GM11168 (cell line): ENCODE data around the gene WDHD1.
"Not testable (repeated sequence)": the region's sequence is repeated elsewhere in the genome, so short reads cannot be mapped to it uniquely, and the experiment has no call there.

Source experiments
- in situ Hi-C: fragments of 300-500 bp; cut with MboI; formaldehyde crosslinking; loops from one replicate; pipeline ENCODE4 v1.12.0; 2022; ENCODE audit warnings: low sequenced_read_pairs; ENCODE audit not compliant: unreplicated experiment

The WDHD1 gene

DNA sequence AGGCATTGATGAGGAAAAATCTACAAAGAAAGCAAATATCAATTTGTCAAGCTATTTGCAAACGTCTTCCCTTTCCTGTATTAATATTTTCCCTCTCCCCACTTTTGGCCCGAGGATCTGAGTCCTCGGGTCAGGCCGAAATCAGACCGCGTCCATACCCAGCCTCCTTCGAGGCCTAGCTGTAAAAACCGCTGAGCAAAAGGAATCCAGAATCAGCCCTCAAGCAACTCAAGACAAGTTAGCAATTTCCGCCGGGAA lies 24.2 kb upstream of the WDHD1 start:
- in situ Hi-C loops: no loop called here

DNA sequence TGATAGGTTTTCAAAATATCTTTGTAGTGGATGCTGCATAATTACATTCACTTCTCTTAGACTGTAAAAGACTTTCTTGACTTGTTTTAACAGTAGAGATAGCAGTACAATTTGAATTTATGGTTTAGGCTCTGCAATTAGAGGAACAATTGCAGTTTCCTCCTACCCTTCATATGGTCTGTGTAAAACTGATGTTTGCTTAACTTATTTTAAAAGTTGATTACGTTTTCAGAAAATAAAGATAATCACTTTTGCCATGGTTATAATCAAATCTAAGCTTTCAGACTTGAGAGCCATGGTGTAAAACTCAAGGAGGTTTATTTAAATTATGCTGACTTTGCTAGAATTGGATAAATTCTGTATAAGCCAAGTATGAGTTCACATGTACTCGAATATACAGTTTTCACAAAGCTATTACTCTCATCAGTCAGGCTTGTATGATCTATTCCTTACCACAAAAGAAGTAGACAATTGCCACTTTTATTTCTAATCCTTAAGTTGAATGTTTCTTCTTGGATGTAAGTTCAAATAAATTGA lies 22.1 kb upstream of the WDHD1 start:
- in situ Hi-C loops: no loop called here

DNA sequence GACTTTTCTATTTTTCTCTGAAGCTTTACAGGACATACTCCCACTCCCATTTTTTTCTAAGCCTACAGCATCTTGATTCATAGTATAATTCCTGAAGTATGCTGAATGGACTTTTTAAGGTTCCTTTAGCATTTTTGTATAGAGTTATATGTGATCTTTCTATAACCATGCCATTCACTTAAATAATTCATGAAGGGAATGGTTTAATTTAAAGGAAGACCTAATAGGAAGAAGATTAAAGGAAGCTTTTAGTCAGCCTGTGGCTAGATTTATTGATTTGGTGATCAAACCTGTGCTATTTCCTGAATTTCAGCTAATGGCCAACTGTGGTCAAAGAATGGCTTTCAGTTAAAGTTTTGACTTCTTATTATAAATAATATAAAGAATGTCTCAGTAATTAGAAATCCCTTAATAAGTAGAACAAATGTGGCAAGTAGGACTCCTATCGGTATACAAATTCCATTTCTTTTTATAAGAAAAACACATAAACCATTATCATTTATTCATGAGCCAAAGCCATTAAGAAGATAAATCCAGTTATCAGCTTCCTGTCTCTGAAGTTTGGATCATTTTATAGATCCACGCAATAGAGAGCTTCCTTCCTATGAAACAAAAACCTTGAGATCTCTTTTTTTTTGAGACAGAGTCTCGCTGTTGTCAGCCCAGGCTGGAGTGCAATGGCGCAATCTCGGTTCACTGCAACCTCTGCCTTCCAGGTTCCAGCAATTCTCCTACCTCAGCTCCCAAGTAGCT lies 20.6 kb upstream of the WDHD1 start:
- in situ Hi-C loops: no loop called here

DNA sequence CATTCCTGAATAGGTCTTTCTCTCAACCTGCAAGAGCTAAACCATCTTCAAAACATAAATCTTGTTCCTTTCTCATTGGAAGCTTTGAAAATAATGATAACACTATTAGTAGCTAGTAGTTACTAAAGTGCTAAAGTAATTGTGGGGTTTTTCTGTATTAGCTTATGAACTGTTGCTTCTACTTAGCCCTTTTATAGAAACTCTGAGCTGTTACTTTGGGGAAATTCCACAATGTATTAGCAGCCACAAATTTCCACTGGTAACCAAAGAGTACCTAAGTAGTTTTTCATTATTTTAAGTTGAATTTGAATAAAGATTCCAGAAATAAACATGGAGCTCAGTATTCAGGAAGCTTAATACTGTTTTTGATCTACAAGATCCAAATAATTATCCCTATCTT lies 18.2 kb upstream of the WDHD1 start:
- in situ Hi-C loops: no loop called here

DNA sequence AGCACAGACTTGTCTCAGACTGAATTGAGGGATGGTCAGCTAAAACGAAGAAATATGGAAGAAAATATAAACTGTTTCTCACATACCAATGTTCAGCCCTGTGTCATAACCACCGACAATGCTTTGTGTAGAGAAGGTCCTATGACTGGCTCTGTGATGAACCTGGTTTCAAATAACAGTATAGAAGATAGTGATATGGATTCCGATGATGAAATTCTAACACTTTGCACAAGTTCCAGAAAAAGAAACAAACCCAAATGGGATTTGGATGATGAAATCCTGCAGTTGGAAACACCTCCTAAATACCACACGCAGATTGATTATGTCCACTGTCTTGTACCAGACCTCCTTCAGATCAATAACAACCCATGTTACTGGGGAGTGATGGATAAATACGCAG lies 16.6 kb upstream of the WDHD1 start:
- in situ Hi-C loops: no loop called here

DNA sequence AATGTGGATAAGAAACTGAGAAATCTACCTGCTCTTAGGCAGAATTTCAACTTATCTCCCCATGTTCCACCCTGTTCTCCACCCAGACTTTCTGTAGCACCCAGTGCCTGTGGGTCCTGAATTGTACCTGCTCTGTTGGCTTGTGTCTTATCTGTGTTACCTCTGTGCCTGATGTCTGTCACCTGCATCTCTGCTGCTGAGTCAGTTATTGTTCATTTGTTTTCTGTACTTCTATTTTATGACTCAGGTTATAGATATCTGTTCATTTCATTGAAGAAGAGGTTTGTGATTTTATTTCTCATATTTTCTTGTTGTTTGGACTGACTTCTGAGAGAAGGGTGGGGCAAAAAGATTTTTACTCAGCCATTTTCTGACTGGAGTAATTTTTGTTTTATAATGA lies 11.8 kb upstream of the WDHD1 start:
- in situ Hi-C loops: no loop called here

DNA sequence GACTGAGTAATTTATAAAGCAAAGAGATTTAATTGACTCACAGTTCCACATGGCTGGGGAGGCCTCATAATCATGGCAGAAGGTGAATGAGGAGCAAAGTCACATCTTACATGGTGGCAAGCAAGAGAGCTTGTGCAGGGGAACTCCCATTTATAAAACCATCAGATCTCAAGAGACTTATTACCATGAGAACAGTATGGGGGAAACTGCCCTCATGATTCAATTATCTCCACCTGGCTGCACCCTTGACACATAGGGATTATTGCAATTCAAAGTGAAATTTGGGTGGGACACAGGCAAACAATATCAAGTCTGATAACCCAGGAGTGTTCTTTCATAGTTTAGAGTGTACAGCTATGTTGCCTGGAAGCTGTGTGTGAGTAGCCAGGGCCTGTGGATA lies 11.1 kb upstream of the WDHD1 start:
- in situ Hi-C loops: not testable (repeated sequence)

DNA sequence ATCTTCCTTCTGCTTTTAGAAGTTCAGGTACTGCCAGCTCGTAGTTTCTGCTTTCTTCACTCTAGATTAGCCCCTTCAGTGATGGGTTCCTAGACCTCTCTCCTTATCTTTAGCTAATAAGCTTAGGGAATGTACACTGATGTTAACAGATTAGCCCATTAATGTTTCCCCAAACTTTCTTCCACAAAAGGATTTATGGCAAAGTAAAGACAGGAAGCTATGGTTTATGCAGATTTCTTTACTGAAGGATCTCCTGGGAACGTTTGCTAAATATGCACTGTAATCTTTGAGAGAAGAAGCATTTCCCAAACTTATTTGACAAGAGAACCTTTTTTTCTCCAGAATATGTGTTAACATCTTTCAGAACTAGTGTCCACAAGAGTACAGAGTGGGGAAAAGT lies 4.3 kb upstream of the WDHD1 start:
- in situ Hi-C loops: no loop called here

DNA sequence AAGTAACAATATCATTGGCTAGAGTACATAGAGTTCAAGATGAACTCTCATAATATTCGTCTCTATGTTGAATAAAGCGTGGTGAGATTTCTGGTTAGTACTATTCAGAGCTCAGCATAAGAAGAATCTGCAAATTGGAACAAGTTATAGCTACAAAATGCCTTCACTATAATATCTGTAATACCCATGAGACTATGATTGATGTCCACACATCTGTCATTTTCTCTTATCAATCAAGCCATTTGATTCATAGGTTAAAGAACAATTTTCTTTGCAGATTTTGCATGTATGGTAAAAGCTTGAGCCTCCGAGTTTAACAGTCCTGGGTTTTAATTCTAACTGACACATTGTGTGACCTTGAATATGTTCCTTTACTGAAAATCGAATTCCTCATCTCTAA lies 1.6 kb upstream of the WDHD1 start:
- in situ Hi-C loops: no loop called here

DNA sequence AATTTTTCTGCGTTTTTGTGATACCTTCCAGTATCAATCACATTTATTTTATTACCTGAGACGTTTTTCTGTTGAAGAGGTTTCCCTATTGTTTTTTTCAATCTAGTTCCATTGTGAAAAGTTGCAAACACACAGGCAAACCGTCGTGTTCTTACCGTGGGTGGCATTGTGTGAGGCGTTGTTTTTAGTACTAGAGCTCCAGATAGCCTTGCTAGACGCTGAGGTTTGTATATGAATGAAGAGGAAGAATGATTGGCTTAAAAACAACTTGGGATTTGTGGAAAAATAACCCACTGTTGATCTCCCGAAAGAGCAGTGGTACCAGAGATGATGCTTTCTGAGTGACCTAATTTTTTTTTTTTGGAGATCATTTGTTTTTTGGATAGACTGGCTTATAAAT lies 1.2 kb upstream of the WDHD1 start:
- in situ Hi-C loops: no loop called here

DNA sequence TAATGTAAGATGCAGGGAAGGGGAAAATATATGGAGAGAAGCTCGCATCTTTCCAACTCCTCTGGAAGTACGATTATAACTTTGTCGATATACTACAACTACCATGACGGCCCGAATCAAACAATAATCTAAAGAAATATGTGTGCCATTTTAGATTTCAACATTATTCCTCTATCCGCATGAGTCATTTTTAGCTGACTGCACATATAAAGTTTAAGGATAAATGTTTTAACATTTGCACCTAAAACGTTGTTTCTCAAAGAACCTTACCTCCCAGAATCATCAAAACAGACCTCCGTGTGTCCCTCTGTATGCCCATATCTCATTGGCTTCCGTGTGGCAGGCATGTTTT lies 482 bp downstream of the WDHD1 start:
- in situ Hi-C loops: no loop called here

DNA sequence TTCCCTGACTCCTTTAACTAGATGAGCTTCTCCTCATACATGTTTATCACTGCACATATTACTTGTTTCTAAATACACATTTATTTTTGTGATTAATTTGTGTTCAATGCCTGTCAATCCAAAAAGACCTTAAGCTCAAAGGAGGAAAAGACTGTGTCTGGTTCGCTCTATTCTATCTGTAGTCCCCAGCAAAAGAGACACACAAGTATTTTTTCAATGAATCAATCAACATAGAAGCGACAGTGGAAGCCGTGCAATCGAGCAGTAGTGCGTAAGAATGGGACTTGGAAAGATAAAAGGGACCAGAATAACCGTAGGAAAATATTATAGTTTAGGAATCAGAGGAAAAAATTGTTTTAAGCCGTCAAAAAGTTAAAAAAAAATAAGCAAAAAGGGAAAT lies 951 bp downstream of the WDHD1 start:
- in situ Hi-C loops: no loop called here

DNA sequence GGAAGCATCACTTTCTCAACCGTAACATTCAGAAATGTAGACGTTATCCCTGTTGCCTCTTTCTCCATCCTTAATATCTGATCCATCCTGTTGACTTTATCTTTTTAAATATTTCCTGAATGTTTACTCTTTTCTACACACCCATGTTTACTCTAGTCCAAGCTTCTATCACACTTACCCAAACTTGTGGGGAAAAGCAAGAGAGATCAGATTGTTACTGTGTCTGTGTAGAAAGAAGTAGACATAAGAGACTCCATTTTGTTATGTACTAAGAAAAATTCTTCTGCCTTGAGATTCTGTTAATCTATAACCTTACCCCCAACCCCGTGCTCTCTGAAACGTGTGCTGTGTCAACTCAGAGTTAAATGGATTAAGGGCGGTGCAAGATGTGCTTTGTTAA lies 2.5 kb downstream of the WDHD1 start:
- in situ Hi-C loops: not testable (repeated sequence)

DNA sequence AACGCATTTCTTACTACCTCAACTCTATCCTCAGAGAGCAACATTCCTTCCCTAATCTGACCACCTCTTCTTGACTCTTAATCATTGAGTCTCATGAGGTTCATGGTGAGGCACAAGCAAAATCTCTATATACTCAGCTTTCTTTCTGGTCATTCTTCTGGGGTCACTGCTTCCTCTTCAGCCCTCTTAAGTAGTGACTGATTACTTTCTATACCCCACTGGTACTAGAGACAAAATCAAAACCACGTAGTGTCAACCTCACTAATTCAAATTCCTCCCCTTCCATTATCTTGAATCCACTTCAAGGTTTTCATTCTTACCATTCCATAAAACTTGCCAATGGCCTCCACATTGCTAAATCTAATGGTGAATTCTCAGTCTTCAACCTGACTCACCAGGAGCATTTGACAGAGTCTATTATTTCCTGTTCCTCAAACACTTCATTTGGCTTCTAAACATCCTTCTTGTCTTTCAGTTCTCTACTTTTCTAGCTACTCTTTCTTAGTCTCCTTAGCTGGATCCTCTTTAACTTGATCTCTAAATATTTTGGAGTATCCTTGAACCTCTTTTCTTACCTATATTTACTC lies 6.8 kb downstream of the WDHD1 start:
- in situ Hi-C loops: no loop called here

DNA sequence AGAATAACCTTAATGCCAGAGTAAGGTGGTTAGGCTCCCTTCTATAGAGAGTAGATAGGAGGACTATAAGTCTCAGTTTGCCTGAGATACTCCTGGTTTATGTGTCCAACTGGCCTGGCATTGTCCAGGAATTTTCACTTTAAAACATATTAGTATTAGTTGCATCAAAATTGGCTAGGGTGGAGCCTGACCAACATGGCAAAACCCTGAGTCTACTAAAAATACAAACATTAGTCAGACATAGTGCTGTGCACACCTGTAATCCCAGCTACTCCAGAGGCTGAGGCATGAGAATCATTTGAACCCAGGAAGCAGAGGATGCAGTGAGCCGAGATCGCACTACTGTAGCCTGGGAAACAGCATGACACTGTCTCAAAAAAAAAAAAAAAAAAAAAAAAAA lies 11.9 kb downstream of the WDHD1 start:
- in situ Hi-C loops: no loop called here

DNA sequence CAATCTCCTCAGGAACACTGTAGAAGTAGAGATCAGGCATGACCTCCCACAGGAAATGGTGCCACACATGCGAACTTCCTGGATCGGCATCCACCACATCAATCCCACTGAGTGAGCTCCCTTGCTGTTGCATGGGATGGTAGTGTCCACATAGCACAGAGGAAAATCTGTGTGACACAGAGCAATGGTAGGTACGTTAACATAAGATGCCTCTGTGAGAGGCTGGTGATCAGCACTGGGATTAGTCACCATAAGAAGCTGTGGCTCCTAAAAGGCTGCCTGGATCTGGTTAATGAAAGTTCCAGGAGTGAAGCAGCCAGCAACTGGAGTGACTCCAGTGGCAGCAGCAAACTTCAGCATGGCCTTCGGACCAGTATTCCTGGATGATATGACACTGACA lies 21.8 kb downstream of the WDHD1 start:
- in situ Hi-C loops: no loop called here

DNA sequence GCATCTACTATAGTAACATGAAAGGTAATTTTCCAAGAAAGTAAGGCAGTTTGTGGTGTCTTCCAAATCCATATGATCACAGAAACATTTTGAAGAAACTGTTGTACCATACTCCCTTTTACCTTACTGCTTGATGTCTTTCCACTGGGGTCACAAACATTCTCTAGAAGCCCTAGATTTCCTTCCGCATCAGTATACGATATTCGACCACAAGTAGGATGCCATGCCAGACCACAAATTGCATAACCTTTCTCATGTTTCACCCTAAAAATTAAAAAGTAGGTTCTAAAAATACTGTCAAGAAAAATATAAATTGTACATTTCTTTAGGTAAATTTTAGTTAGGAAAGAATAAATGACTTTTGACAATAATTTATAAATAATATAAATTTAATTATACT lies 26.5 kb downstream of the WDHD1 start:
- in situ Hi-C loops: no loop called here

DNA sequence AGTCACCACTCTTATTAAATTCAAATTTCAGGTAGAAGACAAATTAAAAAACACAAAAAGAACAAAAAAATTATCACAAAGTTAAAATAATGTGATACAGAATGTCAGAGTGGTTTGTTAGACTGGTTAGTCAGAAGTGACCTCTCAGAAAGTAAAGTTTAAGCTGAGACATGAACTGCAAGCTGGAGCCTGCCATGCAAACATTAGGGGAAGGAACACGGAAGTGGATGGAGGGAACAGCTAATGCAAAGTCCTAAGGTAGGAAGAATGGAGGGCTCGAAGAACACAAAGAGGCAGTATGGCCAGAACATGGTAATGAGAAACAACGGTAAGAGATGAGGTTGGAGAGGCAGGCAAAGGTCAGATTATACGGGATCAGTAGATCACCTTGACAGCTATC lies 41.7 kb downstream of the WDHD1 start:
- in situ Hi-C loops: no loop called here

DNA sequence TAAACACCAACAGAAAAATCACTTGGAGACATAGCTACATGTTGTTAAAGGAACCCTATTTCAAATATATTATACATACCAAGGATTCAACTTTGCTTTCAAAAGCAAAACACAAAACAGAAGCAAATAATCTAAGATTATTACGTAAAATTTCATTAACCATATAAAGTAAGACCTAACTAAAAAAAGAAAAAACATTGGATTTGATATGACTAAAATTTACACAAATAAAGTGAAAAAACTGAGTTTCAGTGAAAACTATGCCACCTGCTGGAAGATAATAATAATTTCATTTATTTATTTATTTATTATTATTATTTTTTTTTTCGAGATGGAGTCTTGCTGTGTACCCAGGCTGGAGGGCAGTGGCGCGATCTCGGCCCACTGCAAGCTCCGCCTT lies 45.2 kb downstream of the WDHD1 start:
- in situ Hi-C loops: no loop called here

DNA sequence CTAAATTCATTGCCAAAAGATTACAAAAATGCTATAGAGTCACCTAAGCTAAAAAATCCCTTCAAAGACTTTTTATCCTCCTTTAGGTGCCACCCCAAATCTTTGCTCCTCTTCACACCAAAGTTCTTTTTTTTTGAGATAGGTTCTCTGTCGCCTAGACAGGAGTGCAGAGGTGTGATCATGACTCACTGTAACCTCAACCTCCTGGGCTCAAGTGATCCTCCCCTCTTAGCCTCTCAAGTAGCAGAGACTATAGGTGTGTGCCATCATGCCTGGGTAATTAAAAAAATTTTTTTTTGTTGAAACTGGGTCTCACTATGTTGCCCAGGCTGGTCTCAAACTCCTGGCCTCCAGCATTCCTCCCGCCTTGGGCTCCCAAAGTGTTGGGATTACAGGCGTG lies 47.9 kb downstream of the WDHD1 start:
- in situ Hi-C loops: no loop called here

DNA sequence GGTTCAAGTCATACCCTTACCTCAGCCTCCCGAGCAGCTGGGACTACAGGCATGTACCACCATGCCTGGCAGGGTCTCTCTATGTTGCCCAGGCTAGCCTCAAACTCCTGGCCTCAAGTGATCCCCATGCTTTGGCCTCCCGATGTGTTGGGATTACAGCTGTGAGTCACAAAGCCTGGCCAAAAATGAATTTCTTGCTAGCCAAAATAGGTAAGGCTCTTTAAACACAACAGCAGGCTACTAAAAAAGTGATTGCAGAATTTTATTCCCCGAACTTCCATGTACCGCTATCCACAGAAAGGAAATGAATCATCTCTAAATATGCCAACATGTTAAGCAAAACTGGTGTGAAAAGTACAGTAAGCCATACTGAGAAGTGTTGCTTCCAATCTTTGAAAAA lies 50.6 kb downstream of the WDHD1 start:
- in situ Hi-C loops: no loop called here

DNA sequence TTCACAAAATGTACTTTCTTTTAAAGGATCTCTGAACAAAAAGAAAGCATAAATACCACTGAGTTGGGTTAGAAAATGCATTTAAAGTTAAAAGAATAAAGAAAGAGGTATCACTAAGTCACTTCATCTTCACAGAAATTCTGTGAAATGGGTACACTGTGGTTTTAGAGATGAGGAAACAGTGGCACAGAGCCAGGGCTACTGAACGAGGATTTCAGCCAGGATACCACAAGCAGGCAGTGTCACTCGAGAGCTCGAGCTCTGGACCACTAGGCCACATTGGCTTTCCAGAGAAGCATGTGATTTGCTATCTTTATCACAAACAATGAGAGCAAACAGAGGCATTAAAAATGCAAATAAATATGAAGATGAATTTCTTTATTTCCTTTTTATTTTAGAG lies 51.0 kb downstream of the WDHD1 start:
- in situ Hi-C loops: no loop called here
